ENCODE results near the gene UCK2. TPM values are rescaled to one million over a fixed set of nuclear protein-coding genes. Genes with fewer than 3 reads are reported as not detected.

The UCK2 gene
- 61.1 and 62.0 TPM in 2 replicates for total RNA-seq

GRCh38 chr1:165827268-165828102, at the start of gene UCK2:
Gene UCK2, plus strand, starts transcription at chr1:165827614. Its CDS starts 220 bp downstream, at chr1:165827834.

Other genes starting within 250 kb of the UCK2 start
- 212 and 275 TPM in 2 replicates for gene MGST3, start 196.4 kb upstream of the UCK2 start, total RNA-seq
- 40.5 and 53.0 TPM in 2 replicates for gene ALDH9A1, start 129.1 kb upstream of the UCK2 start, total RNA-seq
- gene TMCO1, start 58.7 kb upstream of the UCK2 start, total RNA-seq, result 58.4 and 66.0 TPM in 2 replicates

All from mammary microvascular endothelial cell (primary cell).